Right forelimb (tissue), 1 donor: ENCODE measurements around the gene ADM2.

Source experiments
- DNase-seq: peaks from one replicate; pipeline ENCODE4 v3.0.0-alpha.2; 2018

ADM2 gene

GRCh38 chr22:50487290-50488005 is 6.1 kb downstream of the ADM2 start:
- DNase-seq = no peak

DNA sequence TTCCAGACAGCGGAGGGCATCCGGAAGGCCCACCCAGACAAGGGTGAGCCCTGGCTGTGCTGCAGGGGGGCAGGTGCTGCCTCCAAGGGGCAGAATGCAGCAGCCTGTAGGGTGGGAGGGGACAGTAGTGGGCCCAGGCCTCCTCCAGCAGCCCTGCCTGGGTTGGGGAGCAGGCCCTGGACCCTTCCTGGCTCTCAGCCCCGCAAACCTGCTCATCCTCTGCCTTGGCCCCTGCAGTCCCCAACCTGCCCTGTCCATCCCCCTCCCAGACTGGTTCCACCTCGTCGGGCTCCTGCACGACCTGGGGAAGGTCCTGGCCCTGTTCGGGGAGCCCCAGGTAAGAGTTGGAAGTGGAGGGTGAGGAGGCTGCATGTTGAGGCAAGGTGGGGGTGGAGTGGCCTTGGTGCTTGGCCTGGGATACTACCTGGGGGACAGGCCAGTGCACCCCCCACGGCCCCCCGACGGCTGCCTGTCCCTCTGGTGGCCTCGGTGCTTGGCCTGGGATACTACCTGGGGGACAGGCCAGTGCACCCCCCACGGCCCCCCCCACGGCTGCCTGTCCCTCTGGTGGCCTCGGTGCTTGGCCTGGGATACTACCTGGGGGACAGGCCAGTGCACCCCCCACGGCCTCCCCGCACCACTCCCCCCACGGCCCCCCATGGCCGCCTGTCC is 6.8 kb downstream of the ADM2 start:
- DNase-seq = no peak

DNA sequence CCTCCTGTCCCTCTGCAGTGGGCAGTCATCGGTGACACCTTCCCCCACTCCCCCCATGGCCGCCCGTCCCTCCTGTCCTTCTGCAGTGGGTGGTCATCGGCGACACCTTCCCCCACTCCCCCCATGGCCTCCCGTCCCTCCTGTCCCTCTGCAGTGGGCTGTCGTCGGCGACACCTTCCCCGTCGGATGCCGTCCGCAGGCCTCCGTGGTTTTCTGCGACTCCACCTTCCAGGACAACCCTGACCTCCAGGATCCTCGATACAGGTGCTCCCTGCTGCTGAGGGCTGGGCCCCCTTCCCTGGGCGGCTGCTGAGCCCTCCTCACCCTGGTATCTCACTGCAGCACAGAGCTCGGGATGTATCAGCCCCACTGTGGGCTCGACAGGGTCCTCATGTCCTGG is 7.5 kb downstream of the ADM2 start:
- no peak for DNase-seq

- DNase-seq = no peak
Measured at GRCh38 chr22:50489363-50490243, 8.3 kb downstream of the ADM2 start.

DNA sequence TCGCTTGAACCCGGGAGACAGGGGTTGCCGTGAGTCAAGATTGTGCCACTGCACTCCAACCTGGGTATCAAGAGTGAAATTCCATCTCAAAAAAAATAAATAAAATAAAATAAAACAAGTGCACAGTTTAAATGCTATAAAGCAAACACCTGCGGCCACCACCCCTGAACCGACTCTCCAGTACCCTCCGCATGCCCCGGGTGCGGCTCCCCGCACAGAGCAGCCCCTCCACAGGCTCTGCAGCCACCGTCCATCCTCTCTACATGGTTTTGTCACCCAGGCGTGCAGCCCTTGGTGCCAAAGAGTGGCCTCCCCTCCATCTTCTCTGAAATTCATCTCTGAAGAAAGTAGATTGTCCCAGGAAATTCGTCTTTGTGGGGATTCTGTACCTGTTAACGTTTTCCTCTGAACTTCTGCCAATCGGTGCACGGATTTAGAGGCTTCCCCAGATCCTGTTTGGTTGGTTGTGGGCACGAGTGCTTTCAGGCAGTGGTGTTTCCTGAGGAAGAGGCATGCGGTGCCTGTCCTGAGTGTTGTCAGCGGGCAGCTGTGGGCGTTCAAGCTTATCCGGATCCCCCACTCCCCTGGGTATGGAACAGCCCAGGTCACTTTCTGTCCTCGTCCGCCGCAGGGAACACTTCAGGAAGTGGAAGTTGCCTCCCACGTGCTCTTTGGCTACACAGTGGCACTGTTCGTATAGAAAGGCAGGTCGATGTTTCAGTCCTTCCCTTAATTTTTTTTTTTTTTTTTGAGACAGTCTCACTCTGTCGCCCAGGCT is 9.4 kb downstream of the ADM2 start:
- DNase-seq = no peak

- no peak for DNase-seq
Measured at GRCh38 chr22:50497093-50497492, 15.8 kb downstream of the ADM2 start.

- DNase-seq = no peak
Measured at GRCh38 chr22:50498322-50498890, 17.1 kb downstream of the ADM2 start.

DNA sequence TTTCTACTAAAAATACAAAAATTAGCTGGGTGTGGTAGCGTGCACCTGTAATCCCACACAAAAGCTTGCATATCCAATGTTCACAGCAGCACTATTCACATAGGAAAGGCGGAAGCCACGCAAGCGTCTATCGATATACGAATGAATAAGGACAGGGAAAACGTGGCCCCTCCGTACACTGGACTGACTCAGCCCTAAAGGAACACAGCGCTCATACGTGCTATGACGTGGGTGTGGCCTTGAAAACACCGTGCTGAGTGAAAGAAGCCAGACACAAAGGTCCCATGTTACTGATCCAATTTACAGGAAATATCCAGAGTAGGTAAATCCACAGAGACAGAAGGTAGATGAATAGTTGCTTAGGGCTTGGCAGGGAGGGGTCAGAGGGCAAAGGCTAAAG is 19.1 kb downstream of the ADM2 start:
- DNase-seq = no peak

DNA sequence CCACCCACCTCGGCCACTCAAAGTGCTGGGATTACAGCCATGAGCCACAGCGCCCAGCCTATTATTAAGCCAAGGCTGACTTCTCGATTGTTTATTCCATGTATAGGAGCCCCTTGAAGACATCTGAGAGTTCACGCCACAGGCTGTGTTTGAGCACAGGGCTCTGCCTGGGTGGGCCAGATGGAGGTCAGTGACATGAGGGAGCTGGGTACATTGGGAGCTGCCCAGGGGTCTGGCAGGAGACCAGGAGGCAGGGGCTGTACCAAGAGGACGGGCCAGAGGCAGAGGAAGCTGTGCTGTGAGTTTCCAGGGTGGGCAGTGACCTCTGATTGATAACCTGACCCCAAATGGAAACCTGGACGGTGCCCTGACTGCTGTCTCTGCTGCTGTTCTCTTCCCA is 20.8 kb downstream of the ADM2 start:
- no peak for DNase-seq

DNA sequence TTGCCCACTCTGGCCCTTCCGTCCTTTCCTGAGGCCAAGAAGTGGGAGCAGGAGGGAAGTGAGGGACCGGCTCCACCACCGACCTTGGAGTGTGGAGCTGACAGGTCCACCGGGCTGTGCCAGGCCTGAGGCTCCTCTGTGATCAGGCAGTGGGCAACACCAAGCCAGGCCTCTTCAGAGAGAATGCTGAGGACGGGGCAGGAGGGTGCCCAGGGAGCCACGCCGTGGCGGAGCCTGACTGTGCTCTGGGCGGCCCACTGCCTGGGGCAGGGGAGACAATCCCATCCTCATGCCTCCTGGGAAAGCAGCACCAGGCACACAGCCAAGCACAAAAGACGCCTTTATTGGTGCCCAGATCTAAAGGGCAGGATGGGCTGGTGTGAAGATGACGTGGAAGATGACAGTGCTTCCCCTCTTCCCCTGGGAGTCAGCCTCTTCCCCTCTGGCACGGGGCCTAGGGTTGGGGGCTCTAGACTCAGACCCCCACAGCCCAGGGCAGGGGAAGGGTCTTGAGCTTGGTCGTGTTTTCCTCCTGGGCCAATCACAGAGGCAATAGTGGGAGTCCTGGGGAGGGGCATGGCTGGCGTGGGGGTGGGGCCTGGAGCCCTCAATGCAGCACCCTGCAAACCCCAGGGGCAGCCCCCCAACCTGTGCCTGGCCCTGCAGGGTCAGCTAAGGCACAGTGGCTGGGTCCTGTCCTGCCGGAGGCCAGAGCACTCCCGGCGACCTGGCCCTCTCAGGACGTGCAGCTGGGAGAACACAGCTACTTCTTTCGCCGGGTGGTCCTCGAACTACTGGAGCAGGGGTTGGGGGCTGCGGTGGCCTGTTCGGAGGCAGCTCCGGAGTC is 21.5 kb downstream of the ADM2 start:
- DNase-seq = no peak

- no peak for DNase-seq
Measured at GRCh38 chr22:50503475-50504145, 22.3 kb downstream of the ADM2 start.

GRCh38 chr22:50504369-50505211 is 23.2 kb downstream of the ADM2 start:
- no peak for DNase-seq

- no peak for DNase-seq
Measured at GRCh38 chr22:50505276-50505775, 24.0 kb downstream of the ADM2 start.

GRCh38 chr22:50505776-50506610 is 24.6 kb downstream of the ADM2 start:
- DNase-seq = no peak

GRCh38 chr22:50506611-50507420 is 25.5 kb downstream of the ADM2 start:
- no peak for DNase-seq

DNA sequence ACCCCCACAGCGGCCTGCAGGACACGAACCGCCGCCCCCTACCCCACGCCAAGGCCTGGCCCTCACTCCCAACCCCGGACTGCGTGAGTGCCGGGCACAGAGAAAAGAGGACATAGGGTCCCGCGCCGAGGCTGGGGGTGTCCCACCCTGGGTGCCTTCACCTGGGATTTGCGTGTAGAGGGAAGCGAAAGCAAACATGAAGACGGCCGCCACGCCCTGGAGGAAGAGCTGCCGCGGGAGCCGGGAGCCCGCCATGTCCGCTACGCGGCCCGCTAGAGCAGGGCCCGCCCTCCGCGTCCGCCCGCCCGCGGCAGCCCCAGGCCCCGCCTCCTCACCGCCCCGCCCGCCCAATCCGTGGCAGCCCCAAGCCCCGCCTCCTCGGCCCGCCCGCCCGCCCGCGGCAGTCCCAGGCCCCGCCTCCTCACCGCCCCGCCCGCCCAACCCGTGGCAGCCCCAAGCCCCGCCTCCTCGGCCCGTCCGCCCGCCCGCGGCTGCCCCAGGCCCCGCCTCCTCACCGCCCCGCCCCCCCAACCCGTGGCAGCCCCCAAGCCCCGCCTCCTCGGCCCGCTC is 26.2 kb downstream of the ADM2 start, which contains the start of gene LMF2:
LMF2 (minus strand) TSS at position 282 of the 570 bp plus-strand sequence; CDS start at position 255, 27 bp downstream.
- DNase-seq = no peak
